Colonic mucosa (tissue), 4 donors: ENCODE measurements around the gene ZNF365. TPM values are rescaled to one million over a fixed set of nuclear protein-coding genes. Genes with fewer than 3 reads are reported as not detected.
"Not testable (repeated sequence)": the region's sequence is repeated elsewhere in the genome, so short reads cannot be mapped to it uniquely, and the experiment has no call there.

Source experiments
- DNase-seq: peaks from one replicate; pipeline ENCODE4 v3.0.0-alpha.2; 2020
- H3K27ac ChIP-seq: fragments of 200-600 bp; one replicate; pipeline ENCODE4 v1.8.0; 2021
- H3K27me3 ChIP-seq: fragments of 200-600 bp; one replicate; pipeline ENCODE4 v1.8.0; 2021
- H3K36me3 ChIP-seq: fragments of 200-600 bp; one replicate; pipeline ENCODE4 v1.8.0; 2021
- H3K4me1 ChIP-seq: fragments of 200-600 bp; one replicate; pipeline ENCODE4 v1.8.0; 2021; ENCODE audit warnings: mild to moderate bottlenecking
- H3K4me3 ChIP-seq: fragments of 200-600 bp; one replicate; pipeline ENCODE4 v1.8.0; 2021
- H3K9ac ChIP-seq, 2 donors: one replicate each; pipeline ENCODE4 v1.7.0; 2013; ENCODE audit warnings: control low read depth in 2 of 2, low read depth in 2 of 2, low read length in 2 of 2
- H3K9me3 ChIP-seq: fragments of 200-600 bp; one replicate; pipeline ENCODE4 v1.8.0; 2021
- intact Hi-C: fragments of 100-400 bp; cut with DNase I; formaldehyde crosslinking; loops from one replicate; pipeline ENCODE4 v1.14.1; 2022
- total RNA-seq, 2 donors: library from RNA; stranded (reverse); fragmentation: NEBNext Ultra II Directional in 1 of 2; extraction: Animal tissue kit (Norgen Biotek cat#: 25700) in 1 of 2; gene quantifications; one replicate each; pipeline ENCODE4 v1.2.1, GENCODE V29; 2021
- TF ChIP-seq, protein P1 (sequence below): fragments of 200-600 bp; IDR thresholded peaks from one replicate; pipeline ENCODE4 v1.8.0; 2022; ENCODE audit warnings: antibody characterized with exemption, mild to moderate bottlenecking
- donor health status: healthy.
- donor health status: DM: no; HTN: no; CAD: no.
- donor health status: DM: no; HTN: no; CAD: no.

Gene ZNF365
- total RNA-seq, 2 donors from 2014 or later, result 0.25 TPM; not detected in 1

DNA sequence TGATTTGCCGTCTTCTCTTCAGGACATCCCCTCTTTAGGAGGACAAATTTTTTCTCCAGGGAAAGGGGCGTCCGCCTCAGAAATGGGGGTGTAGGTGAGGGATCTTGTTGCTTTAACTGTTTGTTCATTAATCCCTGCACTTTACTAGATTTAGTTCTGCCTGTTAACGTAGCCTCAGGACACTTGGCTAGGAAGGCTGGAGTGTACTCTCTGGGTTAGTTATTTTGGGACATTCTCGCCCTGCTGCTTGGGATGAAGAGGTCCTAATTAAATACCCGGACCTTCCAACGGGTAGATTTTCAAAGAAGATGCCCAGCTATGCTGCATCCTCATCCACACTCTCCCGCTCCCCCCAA is 552 bp upstream of the ZNF365 start:
- TF ChIP-seq, protein P1, sequence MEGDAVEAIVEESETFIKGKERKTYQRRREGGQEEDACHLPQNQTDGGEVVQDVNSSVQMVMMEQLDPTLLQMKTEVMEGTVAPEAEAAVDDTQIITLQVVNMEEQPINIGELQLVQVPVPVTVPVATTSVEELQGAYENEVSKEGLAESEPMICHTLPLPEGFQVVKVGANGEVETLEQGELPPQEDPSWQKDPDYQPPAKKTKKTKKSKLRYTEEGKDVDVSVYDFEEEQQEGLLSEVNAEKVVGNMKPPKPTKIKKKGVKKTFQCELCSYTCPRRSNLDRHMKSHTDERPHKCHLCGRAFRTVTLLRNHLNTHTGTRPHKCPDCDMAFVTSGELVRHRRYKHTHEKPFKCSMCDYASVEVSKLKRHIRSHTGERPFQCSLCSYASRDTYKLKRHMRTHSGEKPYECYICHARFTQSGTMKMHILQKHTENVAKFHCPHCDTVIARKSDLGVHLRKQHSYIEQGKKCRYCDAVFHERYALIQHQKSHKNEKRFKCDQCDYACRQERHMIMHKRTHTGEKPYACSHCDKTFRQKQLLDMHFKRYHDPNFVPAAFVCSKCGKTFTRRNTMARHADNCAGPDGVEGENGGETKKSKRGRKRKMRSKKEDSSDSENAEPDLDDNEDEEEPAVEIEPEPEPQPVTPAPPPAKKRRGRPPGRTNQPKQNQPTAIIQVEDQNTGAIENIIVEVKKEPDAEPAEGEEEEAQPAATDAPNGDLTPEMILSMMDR, result no peak
- no peak overlapping the region for H3K9ac ChIP-seq

DNA sequence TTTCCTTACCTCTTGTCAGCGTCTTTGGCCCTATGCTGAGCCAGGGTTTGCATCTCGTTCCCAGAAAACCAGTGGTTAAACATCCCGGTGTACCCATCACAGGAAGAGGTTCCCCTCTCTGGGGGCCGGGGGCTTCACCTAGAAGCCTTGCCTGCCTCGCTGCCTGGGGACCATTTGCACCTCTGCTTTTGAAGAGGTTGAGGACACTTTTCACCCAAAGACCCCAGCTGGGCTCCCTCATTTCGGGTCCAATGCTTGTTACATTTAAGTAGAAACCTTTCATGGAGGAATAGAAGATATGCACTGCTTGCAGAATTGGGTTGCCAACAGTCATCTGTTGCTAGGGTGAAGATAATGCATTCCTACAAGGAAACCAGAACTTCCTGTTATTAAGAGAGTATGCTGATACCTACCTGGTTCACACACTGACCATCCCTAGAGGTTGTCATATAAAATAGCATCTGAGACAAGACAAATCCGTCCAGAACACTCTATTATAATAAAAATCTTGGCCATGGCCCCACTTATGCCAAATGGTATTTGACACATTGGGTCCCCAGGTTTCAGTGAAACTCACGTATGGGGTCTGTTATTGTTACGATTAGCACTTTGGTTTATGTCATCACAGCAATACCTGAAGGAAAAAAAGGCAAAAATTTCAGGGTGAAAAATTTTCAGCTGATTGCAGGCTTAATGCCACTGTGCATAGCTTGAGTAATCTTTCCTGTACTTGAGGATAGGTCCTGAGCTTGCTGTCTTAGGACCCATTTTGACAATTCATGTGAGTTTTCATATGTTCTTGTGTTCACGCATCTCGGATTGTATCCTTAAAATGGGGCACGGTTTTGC is 917 bp downstream of the ZNF365 start:
- TF ChIP-seq, protein P1, result no peak
- Histone ChIP-seq H3K4me3 (no peak overlapping the region), H3K27ac (no peak overlapping the region), H3K4me1 (no peaks in the 10 kb centered on the region), H3K9me3 (no peaks in the 10 kb centered on the region), H3K27me3 (peaks cover 12% of the 10 kb centered on the region), H3K36me3 (no peaks in the 10 kb centered on the region), H3K9ac (no peak overlapping the region)
- intact Hi-C loops, result no loop called here
- no peak for DNase-seq

More for the DNA sequence above, 552 bp upstream of the ZNF365 start:
- Histone ChIP-seq H3K27me3 (peaks cover 12% of the 10 kb centered on the region), H3K4me3 (peak overlapping the region; percentile 25), H3K9me3 (no peaks in the 10 kb centered on the region), H3K36me3 (no peaks in the 10 kb centered on the region), H3K27ac (no peak overlapping the region), H3K4me1 (no peaks in the 10 kb centered on the region)
- intact Hi-C loops, result no loop called here
- no peak for DNase-seq

DNA sequence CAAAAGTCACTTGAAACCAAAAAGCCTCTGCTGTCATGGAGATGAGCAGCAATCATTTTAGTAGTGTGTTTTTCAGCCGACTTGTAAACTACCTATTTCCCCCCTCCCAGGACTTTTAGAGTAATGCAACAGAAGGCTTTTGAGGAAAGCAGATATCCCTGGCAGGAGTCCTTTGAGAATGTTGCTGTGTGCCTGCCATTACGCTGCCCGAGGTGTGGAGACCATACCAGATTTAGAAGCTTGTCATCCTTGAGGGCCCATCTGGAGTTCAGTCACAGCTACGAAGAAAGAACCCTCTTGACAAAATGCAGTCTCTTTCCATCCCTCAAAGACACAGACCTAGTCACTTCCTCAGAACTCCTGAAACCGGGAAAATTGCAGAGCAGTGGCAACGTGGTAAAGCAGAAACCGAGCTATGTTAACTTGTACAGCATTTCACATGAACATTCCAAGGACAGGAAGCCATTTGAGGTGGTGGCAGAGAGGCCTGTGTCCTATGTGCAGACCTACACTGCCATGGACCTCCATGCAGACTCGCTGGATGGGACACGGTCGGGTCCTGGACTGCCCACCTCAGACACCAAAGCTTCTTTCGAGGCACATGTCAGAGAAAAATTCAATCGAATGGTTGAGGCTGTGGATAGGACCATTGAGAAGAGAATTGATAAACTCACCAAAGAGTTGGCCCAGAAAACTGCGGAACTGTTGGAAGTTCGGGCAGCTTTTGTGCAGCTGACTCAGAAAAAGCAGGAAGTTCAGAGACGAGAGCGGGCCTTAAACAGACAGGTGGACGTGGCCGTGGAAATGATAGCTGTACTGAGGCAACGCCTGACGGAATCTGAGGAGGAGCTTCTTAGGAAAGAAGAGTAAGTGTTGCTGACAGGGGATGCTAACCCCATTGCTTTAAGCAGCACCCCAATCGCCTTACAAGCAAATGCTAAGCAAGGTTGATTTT is 2.2 kb downstream of the ZNF365 start:
- Histone ChIP-seq H3K36me3 (no peaks in the 10 kb centered on the region), H3K9me3 (no peaks in the 10 kb centered on the region), H3K4me3 (no peak overlapping the region), H3K9ac (no peak overlapping the region), H3K27me3 (peaks cover 12% of the 10 kb centered on the region), H3K4me1 (no peaks in the 10 kb centered on the region), H3K27ac (no peak overlapping the region)
- intact Hi-C loops, result no loop called here
- TF ChIP-seq, protein P1, result no peak
- no peak for DNase-seq

DNA sequence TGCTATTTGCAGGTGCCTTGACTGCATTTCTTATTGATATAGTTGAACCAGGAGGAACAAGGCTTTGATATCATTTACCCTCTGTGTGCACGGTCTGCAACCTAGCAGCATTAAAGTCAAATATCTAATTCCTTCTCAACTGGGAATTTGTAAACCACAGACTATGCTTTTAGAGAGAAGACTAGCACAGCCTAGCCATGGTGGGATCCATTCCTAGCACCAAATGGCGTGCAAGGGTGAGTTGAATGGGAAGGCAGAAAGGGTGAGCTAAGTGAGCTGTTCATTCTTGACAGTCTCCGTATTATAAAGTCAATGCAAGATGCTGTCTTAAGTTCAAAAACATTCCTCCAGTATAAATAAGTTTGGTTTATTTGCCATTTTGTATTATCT is 2.9 kb downstream of the ZNF365 start:
- Histone ChIP-seq H3K4me1 (no peaks in the 10 kb centered on the region), H3K9me3 (no peaks in the 10 kb centered on the region), H3K36me3 (no peaks in the 10 kb centered on the region), H3K27ac (no peak overlapping the region), H3K27me3 (peaks cover 12% of the 10 kb centered on the region), H3K4me3 (no peak overlapping the region), H3K9ac (no peak overlapping the region)
- no peak for DNase-seq
- TF ChIP-seq, protein P1, result no peak
- intact Hi-C loops, result no loop called here

DNA sequence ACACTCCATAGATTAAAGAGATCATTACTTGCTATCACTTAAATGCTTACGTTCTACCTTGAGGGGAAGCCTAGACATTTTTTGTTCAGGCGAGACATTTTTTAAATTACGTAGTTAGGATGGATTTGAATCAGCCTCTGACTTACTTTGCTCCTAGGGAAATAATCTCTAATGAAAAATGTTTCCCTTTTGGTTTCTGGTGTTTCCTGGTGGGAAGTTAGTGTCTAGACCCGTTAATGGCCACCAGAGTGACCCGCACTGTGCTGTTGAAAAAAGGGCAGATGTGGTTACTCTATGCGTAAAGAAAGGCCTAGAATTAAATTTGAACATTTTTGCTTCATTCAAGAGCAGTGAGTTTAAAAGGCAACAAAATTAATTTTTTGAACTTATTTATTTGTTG is 3.8 kb downstream of the ZNF365 start:
- Histone ChIP-seq H3K9me3 (no peaks in the 10 kb centered on the region), H3K27me3 (peaks cover 12% of the 10 kb centered on the region), H3K9ac (no peak overlapping the region), H3K4me3 (no peak overlapping the region), H3K27ac (no peak overlapping the region), H3K36me3 (no peaks in the 10 kb centered on the region), H3K4me1 (no peaks in the 10 kb centered on the region)
- TF ChIP-seq, protein P1, result no peak
- intact Hi-C loops, result no loop called here
- DNase-seq, result no peak

DNA sequence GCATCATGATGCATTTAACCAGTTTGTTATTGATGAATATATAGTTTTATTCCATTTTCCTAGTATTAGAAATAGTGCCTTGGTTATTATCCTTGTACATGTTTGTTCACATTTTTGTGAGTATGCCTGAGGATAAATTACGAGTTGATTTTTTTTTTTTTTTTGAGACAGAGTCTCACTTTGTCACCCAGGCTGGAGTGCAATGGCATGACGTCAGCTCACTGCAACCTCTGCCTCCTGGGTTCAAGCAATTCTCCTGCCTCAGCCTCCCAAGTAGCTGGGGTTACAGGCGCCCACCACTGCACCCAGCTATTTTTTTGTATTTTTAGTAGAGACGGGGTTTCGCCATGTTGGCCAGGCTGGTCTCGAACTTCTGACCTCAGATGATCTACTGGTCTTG is 4.7 kb downstream of the ZNF365 start:
- H3K4me3 ChIP-seq, H3K36me3 ChIP-seq, DNase-seq, H3K9me3 ChIP-seq, intact Hi-C loops, H3K27ac ChIP-seq, H3K27me3 ChIP-seq, H3K9ac ChIP-seq, H3K4me1 ChIP-seq: not testable (repeated sequence)
